H1 (cell line): Measurements from ENCODE around the gene PAIP2. TPM values are rescaled to one million over a fixed set of nuclear protein-coding genes. Genes with fewer than 3 reads are reported as not detected.

Source experiments
- CTCF ChIA-PET: fragments of 300-600 bp; sonication (Branson Sonifier 250); formaldehyde crosslinking; loops from one replicate; lab custom pipeline; 2021; ENCODE audit not compliant: partially characterized antibody; lab: Charles Lee
- POLR2A ChIA-PET: fragments of 300-600 bp; sonication (Branson Sonifier 250); formaldehyde crosslinking; loops from one replicate; lab custom pipeline; 2021; ENCODE audit warnings: inconsistent platforms; ENCODE audit not compliant: partially characterized antibody; lab: Charles Lee
- DNase-seq, 2 experiments: peaks; one replicate each; pipeline versions ENCODE4 v3.0.0 to v3.0.0-alpha.2; 2010 to 2022; ENCODE audit warnings: low spot score in 2 of 2, low read depth in 1 of 2, mixed read lengths in 1 of 2
- FAIRE-seq: peaks from 2 replicates; lab custom pipeline; 2011; peaks lifted over from hg19 to GRCh38; lab: Jason Lieb, UNC
- H2AFZ ChIP-seq: 2 replicates; pipeline ENCODE4 v1.8.1; 2012; ENCODE audit warnings: low read length, inconsistent platforms
- H2AK5ac ChIP-seq: 2 replicates; pipeline ENCODE4 v1.6.1; 2013; ENCODE audit warnings: low read depth, low read length
- H2BK120ac ChIP-seq: replicated peaks from 2 replicates; pipeline ENCODE3; 2013; ENCODE audit warnings: low read depth, low read length, inconsistent platforms
- H2BK12ac ChIP-seq: 2 replicates; pipeline ENCODE4 v1.6.1; 2013; ENCODE audit warnings: low read depth, low read length
- H2BK15ac ChIP-seq: 2 replicates; pipeline ENCODE4 v1.6.1; 2013; ENCODE audit warnings: low read length
- H2BK20ac ChIP-seq: 2 replicates; pipeline ENCODE4 v1.6.1; 2013; ENCODE audit warnings: low read length
- H2BK5ac ChIP-seq: 2 replicates; pipeline ENCODE4 v1.6.1; 2013; ENCODE audit warnings: low read depth, low read length
- H3K14ac ChIP-seq: 2 replicates; pipeline ENCODE4 v1.6.1; 2013; ENCODE audit warnings: inconsistent platforms; ENCODE audit not compliant: insufficient read length
- H3K18ac ChIP-seq: 2 replicates; pipeline ENCODE4 v1.6.1; 2013; ENCODE audit warnings: low read length; ENCODE audit errors: extremely low read depth
- H3K23ac ChIP-seq: 2 replicates; pipeline ENCODE4 v1.6.1; 2013; ENCODE audit warnings: inconsistent platforms; ENCODE audit not compliant: insufficient read length
- H3K23me2 ChIP-seq: 2 replicates; pipeline ENCODE4 v1.6.1; 2013; ENCODE audit warnings: low read depth, low read length
- H3K27ac ChIP-seq: 2 replicates; pipeline ENCODE4 v1.6.1; 2011; ENCODE audit warnings: low read depth, low read length, inconsistent platforms
- H3K27me3 ChIP-seq, 4 experiments: replicated peaks in 1 of 4; 1 replicate in 1 of 4; 2 replicates in 3 of 4; pipeline versions ENCODE4 v1.6.1 to v1.8.1; 2011 to 2013; ENCODE audit warnings: low read length in 3 of 4, mild to moderate bottlenecking in 3 of 4, inconsistent platforms in 2 of 4, mixed read lengths in 2 of 4, moderate library complexity in 1 of 4; ENCODE audit not compliant: control insufficient read depth in 3 of 4, insufficient read depth in 3 of 4; ENCODE audit errors: extremely low read depth in 1 of 4
- H3K36me3 ChIP-seq, 4 experiments: 2 replicates each; pipeline versions ENCODE4 v1.6.1 to v1.8.1; 2011 to 2013; ENCODE audit warnings: mild to moderate bottlenecking in 4 of 4, low read length in 3 of 4, moderate library complexity in 2 of 4, control low read depth in 1 of 4, inconsistent platforms in 1 of 4; ENCODE audit not compliant: insufficient read depth in 4 of 4, control insufficient read depth in 2 of 4
- H3K4ac ChIP-seq: replicated peaks from 2 replicates; pipeline ENCODE3; 2013; ENCODE audit warnings: low read length, low read depth, mixed read lengths, inconsistent platforms; ENCODE audit not compliant: insufficient read length
- H3K4me1 ChIP-seq, 4 experiments: replicated peaks in 1 of 4; 1 replicate in 1 of 4; 2 replicates in 3 of 4; pipeline versions ENCODE4 v1.6.1 to v1.8.1; 2011 to 2013; ENCODE audit warnings: low read length in 3 of 4, inconsistent platforms in 2 of 4, mixed read lengths in 1 of 4; ENCODE audit not compliant: insufficient read depth in 4 of 4, control insufficient read depth in 3 of 4
- H3K4me2 ChIP-seq, 2 experiments: 2 replicates each; pipeline versions ENCODE4 v1.6.1 to v1.8.1; 2011 to 2013; ENCODE audit warnings: low read depth in 2 of 2, low read length in 2 of 2, control low read depth in 1 of 2, inconsistent platforms in 1 of 2, mild to moderate bottlenecking in 1 of 2; ENCODE audit not compliant: insufficient read depth in 1 of 2
- H3K4me3 ChIP-seq, 4 experiments: fragments of 200-600, 300-600 bp in 1 of 4; sonication (generic), shearing (Covaris generic), sonication (Bioruptor Twin) in 1 of 4; 2 replicates each; pipeline versions ENCODE4 v1.5.1 to v1.8.1; 2011 to 2016; ENCODE audit warnings: low read length in 4 of 4, low read depth in 3 of 4, control low read depth in 2 of 4, inconsistent platforms in 2 of 4, mild to moderate bottlenecking in 2 of 4, mixed read lengths in 1 of 4, moderate library complexity in 1 of 4; ENCODE audit not compliant: insufficient read depth in 2 of 4; ENCODE audit errors: extremely low read depth in 1 of 4
- H3K56ac ChIP-seq: replicated peaks from 2 replicates; pipeline ENCODE3; 2013; ENCODE audit warnings: low read depth, mild to moderate bottlenecking, mixed read lengths, low read length, inconsistent platforms; ENCODE audit not compliant: insufficient read length
- H3K79me1 ChIP-seq: 2 replicates; pipeline ENCODE4 v1.6.1; 2013; ENCODE audit warnings: low read depth, low read length, control low read depth
- H3K79me2 ChIP-seq, 2 experiments: 2 replicates each; pipeline versions ENCODE4 v1.6.1 to v1.8.1; 2012 to 2013; ENCODE audit warnings: low read length in 2 of 2, mild to moderate bottlenecking in 2 of 2, inconsistent platforms in 1 of 2; ENCODE audit not compliant: insufficient read depth in 2 of 2, control insufficient read depth in 1 of 2
- H3K9ac ChIP-seq, 4 experiments: replicated peaks in 1 of 4; 1 replicate in 1 of 4; 2 replicates in 3 of 4; pipeline versions ENCODE4 v1.6.1 to v1.8.1; 2011 to 2013; ENCODE audit warnings: low read depth in 3 of 4, low read length in 3 of 4, control low read depth in 2 of 4, mild to moderate bottlenecking in 2 of 4, moderate library complexity in 2 of 4, inconsistent platforms in 1 of 4; ENCODE audit errors: extremely low read depth in 1 of 4
- H3K9me3 ChIP-seq, 2 experiments: 2 replicates each; pipeline versions ENCODE4 v1.6.1 to v1.8.1; 2012 to 2013; ENCODE audit warnings: mild to moderate bottlenecking in 2 of 2, moderate library complexity in 2 of 2, control low read depth in 1 of 2, inconsistent platforms in 1 of 2, low read depth in 1 of 2, low read length in 1 of 2, mixed read lengths in 1 of 2; ENCODE audit not compliant: insufficient read depth in 2 of 2
- H4K20me1 ChIP-seq, 2 experiments: replicated peaks in 1 of 2; 2 replicates each; pipeline versions ENCODE3 to v1.8.1; 2011 to 2013; ENCODE audit warnings: inconsistent platforms in 2 of 2, low read length in 2 of 2, mild to moderate bottlenecking in 1 of 2; ENCODE audit not compliant: insufficient read depth in 2 of 2, control insufficient read depth in 1 of 2
- H4K5ac ChIP-seq: 2 replicates; pipeline ENCODE4 v1.6.1; 2013; ENCODE audit warnings: low read length, low read depth, mixed read lengths, inconsistent platforms; ENCODE audit not compliant: insufficient read length
- H4K8ac ChIP-seq: 2 replicates; pipeline ENCODE4 v1.8.0; 2013; ENCODE audit warnings: mild to moderate bottlenecking, moderate library complexity, low read length, inconsistent platforms; ENCODE audit not compliant: insufficient read depth; ENCODE audit errors: extremely low read depth
- H4K91ac ChIP-seq: replicated peaks from 2 replicates; pipeline ENCODE3; 2013; ENCODE audit warnings: low read length, mixed read lengths, inconsistent platforms; ENCODE audit not compliant: insufficient read length
- BCL11A ChIP-seq, 2 experiments: IDR thresholded peaks; one replicate each; pipeline ENCODE4 v1.6.1; 2011; ENCODE audit warnings: low read depth in 2 of 2, low read length in 2 of 2, mild to moderate bottlenecking in 2 of 2
- CEBPB ChIP-seq: IDR thresholded peaks from 2 replicates; pipeline ENCODE4 v1.6.1; 2012; ENCODE audit warnings: low read depth, low read length
- CREB1 ChIP-seq: IDR thresholded peaks from 2 replicates; pipeline ENCODE4 v1.6.1; 2012; ENCODE audit warnings: inconsistent platforms
- EP300 ChIP-seq, 2 experiments: IDR thresholded peaks; 1 replicate in 1 of 2; 2 replicates in 1 of 2; pipeline ENCODE4 v1.6.1; 2011 to 2012; ENCODE audit warnings: low read depth in 2 of 2, low read length in 2 of 2, mild to moderate bottlenecking in 2 of 2, borderline replicate concordance in 1 of 2, inconsistent platforms in 1 of 2, moderate library complexity in 1 of 2
- HDAC2 ChIP-seq, 2 experiments: fragments of 300-600 bp in 1 of 2; sonication (generic) in 1 of 2; IDR thresholded peaks; 2 replicates each; pipeline ENCODE4 v1.6.1; 2011 to 2012; ENCODE audit warnings: low read depth in 2 of 2, low read length in 2 of 2, mild to moderate bottlenecking in 2 of 2, moderate library complexity in 2 of 2, borderline replicate concordance in 1 of 2, inconsistent platforms in 1 of 2
- JUND ChIP-seq: IDR thresholded peaks from 2 replicates; pipeline ENCODE4 v1.6.1; 2011; ENCODE audit warnings: mild to moderate bottlenecking, improper control_type of control experiment, low read length
- KDM5A ChIP-seq: fragments of 200-600 bp; IDR thresholded peaks from 2 replicates; pipeline ENCODE4 v1.7.1; 2012; ENCODE audit warnings: mild to moderate bottlenecking, low read length, inconsistent platforms, mixed read lengths
- SP1 ChIP-seq: IDR thresholded peaks from 2 replicates; pipeline ENCODE4 v1.6.1; 2011; ENCODE audit warnings: low read depth, low read length
- TBP ChIP-seq: IDR thresholded peaks from 2 replicates; pipeline ENCODE4 v1.6.1; 2011; ENCODE audit warnings: low read depth, low read length, improper control_type of control experiment
- TEAD4 ChIP-seq: IDR thresholded peaks from 2 replicates; pipeline ENCODE4 v1.6.1; 2012; ENCODE audit warnings: low read depth, low read length, inconsistent platforms, mixed read lengths
- WGBS, 2 experiments: shearing (Covaris generic) in 1 of 2; methylation state at CpG; one replicate each; pipeline versions ENCODE4 v1.1.6 to v1.1.7; 2013 to 2015; ENCODE audit warnings: low lambda C conversion rate in 2 of 2, mixed read lengths in 2 of 2, inconsistent platforms in 1 of 2, low coverage in 1 of 2, missing lambda C conversion rate in 1 of 2; ENCODE audit not compliant: insufficient replicate concordance in 2 of 2, insufficient coverage in 1 of 2, insufficient read length in 1 of 2; ENCODE audit errors: extremely low coverage in 1 of 2, missing lambda C conversion rate in 1 of 2; 5-methylcytosine and 5-hydroxymethylcytosine counted together
- polyA plus RNA-seq, 7 experiments: library from polyadenylated mRNA; depleted of rRNA in 3 of 7; stranded (reverse) in 5 of 7; unstranded in 2 of 7; fragments of >200 nt in 5 of 7; fragments of 200-250 nt in 2 of 7; gene quantifications; 1 replicate in 5 of 7; 2 replicates in 1 of 7; 4 replicates in 1 of 7; pipeline versions ENCODE4 v1.2.1 to v1.2.3, GENCODE V29; 2011 to 2013; ENCODE audit warnings: missing spikeins in 2 of 7, mixed read lengths in 2 of 7
- total RNA-seq: library from RNA; stranded (reverse); fragmentation: NEBNext Ultra II Directional; extraction: Animal tissue kit (Norgen Biotek cat#: 25700); gene quantifications from 2 replicates; pipeline ENCODE4 v1.2.1, GENCODE V29; 2021
- TF ChIP-seq, protein P1 (sequence below): IDR thresholded peaks from 2 replicates; pipeline ENCODE4 v1.6.1; 2012; ENCODE audit warnings: low read length, inconsistent platforms

Gene PAIP2
- total and polyA plus RNA-seq, 2 of the 8 experiments (the other 6 are each of a cell fraction or from before 2014, with no cell fraction given): 87.6 to 162 TPM

DNA sequence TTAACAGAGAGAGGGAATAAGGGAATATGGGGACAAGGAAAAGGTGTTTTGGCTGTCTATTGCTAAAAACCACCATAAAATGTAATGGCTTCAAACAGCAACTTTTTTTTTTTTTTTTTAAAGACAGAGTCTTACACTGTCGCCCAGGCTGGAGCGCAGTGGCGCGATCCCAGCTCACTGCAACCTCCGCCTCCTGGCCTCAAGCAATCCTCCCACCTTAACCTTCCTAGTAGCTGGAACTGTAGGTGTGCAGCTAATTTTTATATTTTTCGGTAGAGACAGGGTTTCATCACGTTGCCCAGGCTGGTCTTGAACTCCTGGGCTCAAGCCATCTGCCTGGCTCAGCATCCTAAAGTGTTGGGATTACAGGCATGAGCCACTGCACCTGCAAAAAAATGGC is 66.5 kb downstream of the PAIP2 start:
- no peak overlapping the region for H3K4me3 ChIP-seq
- peaks cover 4% of the 10 kb centered on the region; the same call in 1 of the 2 replicates for H3K23me2 ChIP-seq
- no peak overlapping the region for H2BK120ac ChIP-seq
- H4K8ac ChIP-seq: no peak overlapping the region
- H3K14ac ChIP-seq: no peak overlapping the region
- no peak overlapping the region for H3K4ac ChIP-seq
- no peak overlapping the region for H2BK20ac ChIP-seq
- H2AFZ ChIP-seq: no peak overlapping the region
- 93% methylated on average over 7 of the region's 7 CpGs; no CpG with 5 or more reads in 1 of the 2 experiments for WGBS, 2 experiments
- FAIRE-seq (no peak), DNase-seq (no peak)
- H4K91ac ChIP-seq: no peak overlapping the region
- no peak overlapping the region for H3K56ac ChIP-seq
- POLR2A ChIA-PET: interaction anchor here (1.3 kb wide), 1 partner anchor 31 kb away, joined by 3 read pairs; no protein-coding TSS in a partner anchor
- no peaks in the 10 kb centered on the region for H3K79me1 ChIP-seq
- H3K27ac ChIP-seq: no peak overlapping the region
- H2AK5ac ChIP-seq: no peak overlapping the region
- 0 out of 7 replicates have a peak, but pooled peaks cover 0 to 4% (median 0%) of the 10 kb centered on the region in 4 experiments for H3K27me3 ChIP-seq
- peaks cover 0 to 1% of the 10 kb centered on the region in 2 experiments for H4K20me1 ChIP-seq
- H3K23ac ChIP-seq: no peak overlapping the region
- H2BK15ac ChIP-seq: no peak overlapping the region
- no peak overlapping the region for H3K4me2 ChIP-seq
- CTCF ChIA-PET: interaction anchor here (1.2 to 8.2 kb wide), 5 partner anchors 12 to 369 kb away, joined by 3 to 69 read pairs (median 6); no protein-coding TSS in a partner anchor
- H3K79me2 ChIP-seq: no peaks in the 10 kb centered on the region; a peak in 1 of 4 replicates
- no peaks in the 10 kb centered on the region for H3K9me3 ChIP-seq
- peaks cover 0 to 7% (median 4%) of the 10 kb centered on the region in 4 experiments; a peak in 6 of 7 replicates for H3K4me1 ChIP-seq
- H4K5ac ChIP-seq: no peak overlapping the region
- H3K18ac ChIP-seq: no peak overlapping the region
- no peak overlapping the region for H3K9ac ChIP-seq
- no peak overlapping the region for H2BK12ac ChIP-seq
- no peak overlapping the region for H2BK5ac ChIP-seq
- H3K36me3 ChIP-seq: peaks cover 0 to 3% (median 1%) of the 10 kb centered on the region in 4 experiments; a peak in 3 of 8 replicates
- TF ChIP-seq, protein P1, sequence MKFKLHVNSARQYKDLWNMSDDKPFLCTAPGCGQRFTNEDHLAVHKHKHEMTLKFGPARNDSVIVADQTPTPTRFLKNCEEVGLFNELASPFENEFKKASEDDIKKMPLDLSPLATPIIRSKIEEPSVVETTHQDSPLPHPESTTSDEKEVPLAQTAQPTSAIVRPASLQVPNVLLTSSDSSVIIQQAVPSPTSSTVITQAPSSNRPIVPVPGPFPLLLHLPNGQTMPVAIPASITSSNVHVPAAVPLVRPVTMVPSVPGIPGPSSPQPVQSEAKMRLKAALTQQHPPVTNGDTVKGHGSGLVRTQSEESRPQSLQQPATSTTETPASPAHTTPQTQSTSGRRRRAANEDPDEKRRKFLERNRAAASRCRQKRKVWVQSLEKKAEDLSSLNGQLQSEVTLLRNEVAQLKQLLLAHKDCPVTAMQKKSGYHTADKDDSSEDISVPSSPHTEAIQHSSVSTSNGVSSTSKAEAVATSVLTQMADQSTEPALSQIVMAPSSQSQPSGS: no peak
- TF ChIP-seq BCL11A (IDR thresholded peaks at IDR 0.05; ENCODE audit: low read depth in 2 of 2, low read length in 2 of 2): no peak
- TF ChIP-seq SP1: no peak
- TF ChIP-seq HDAC2 (IDR thresholded peaks at IDR 0.05; ENCODE audit: borderline replicate concordance in 1 of 2, low read depth in 2 of 2, low read length in 2 of 2): no peak
- TF ChIP-seq JUND: no peak
- no peak for TF ChIP-seq CEBPB
- TF ChIP-seq KDM5A: no peak
- TF ChIP-seq TEAD4: no peak
- no peak for TF ChIP-seq TBP
- TF ChIP-seq EP300 (IDR thresholded peaks at IDR 0.05; ENCODE audit: borderline replicate concordance in 1 of 2, low read depth in 2 of 2, low read length in 2 of 2): no peak
- TF ChIP-seq CREB1: no peak
